GM11168 (cell line): ENCODE results near the gene TASL.
"Not testable (repeated sequence)": the region's sequence is repeated elsewhere in the genome, so short reads cannot be mapped to it uniquely, and the experiment has no call there.

Experiments used
- in situ Hi-C: fragments of 300-500 bp; cut with MboI; formaldehyde crosslinking; loops from one replicate; pipeline ENCODE4 v1.12.0; 2022; ENCODE audit warnings: low sequenced_read_pairs; ENCODE audit not compliant: unreplicated experiment

TASL gene

DNA sequence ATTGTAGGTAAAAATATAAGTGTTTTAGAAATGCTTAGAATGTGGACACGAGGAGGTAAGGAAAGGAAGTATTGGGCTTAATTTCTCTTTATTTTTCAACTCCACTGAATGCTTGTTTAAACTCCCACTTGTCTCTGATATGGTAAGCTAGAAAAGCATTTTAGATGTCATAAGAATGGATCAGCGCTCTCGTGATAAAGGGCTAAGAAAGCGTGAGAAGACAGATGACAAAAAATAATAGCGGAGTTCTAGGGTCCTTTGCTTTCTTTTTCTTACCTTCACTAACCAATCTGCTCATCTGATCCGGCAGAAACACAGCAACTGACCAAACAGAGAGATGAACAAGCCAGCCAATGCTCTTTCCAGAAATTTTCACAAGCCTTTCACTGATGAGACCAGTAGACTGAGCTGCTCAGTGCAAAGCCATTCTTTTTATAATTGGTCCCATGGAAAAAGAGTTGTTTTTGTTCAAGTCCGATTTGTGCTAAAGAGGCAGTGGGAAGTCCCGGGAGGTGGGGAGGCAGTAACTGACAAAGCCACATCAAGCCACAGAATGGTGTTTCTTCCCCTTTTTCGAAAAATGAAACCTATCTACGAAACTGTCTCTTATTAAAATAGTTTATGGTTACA is at the start of gene TASL:
TASL (minus strand) TSS at position 405 of the 630 bp plus-strand sequence. CDS start 17,411 bp downstream, outside the sequence.
- in situ Hi-C loops = no loop called here

DNA sequence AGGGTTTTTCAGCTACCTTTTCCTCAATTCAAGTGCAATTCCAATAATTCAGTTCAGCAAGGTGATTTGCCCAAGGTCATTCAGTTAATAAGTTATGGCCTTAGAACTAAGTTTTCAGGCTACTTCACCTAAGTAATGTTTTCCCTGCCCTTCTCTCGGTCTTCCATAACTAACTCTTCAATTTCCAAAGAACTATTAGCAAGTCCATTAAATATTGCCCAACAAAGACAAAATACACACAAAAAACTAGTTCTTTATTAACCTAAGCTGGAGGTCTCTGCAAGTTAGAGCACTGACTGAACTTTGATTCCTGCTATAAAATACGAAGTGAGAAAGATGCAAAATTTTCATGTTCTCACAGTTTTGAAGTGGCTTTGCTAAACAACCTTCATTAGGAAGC is 48.8 kb upstream of the TASL start:
- in situ Hi-C loops = no loop called here

DNA sequence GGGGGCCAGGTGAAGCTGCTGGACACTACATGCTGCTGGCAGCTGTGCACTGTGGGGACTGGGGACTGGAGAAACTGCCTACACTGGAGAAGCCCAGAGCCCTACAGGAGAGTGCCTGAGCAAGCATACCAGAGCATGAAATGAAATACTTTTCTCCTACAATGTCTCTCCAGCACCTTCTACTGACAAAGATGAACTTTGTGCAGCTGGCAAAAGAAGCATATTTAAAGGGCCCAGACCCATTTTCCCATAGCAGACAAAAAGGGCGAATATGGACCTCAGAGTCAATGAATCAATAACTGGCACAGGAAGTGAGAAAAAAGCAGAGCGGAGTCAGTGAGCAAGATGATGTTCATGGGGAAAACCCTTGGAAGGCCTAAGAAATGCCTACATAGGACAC is 44.8 kb upstream of the TASL start:
- in situ Hi-C loops = no loop called here

DNA sequence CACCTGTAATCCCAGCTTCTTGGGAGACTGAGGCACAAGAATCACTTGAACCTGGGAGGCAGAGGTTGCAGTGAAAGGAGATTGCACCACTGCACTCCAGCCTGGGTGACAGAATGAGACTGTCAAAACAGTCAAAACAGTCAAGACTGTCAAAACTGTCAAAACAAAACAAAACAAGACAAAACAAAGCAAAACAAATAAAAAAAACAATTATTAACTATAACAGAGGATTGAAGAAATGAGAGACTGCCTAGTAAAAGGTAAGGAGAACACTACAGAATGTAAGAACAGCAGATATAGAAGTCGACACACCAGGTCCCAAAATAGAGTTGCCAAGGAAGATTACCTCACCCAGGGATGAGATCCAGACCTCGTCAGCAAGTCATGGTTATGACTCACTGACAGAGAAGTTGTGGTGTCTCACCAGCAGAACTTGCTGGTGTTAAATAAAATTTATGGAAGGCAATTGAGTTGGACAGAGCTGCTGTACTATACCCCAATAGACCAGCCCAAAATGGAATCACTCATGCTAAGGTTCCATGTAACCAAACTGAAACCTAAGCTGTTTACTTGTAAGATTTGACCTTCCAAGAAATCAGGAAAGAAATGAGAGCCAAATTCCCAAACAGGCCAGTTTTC is 43.5 kb upstream of the TASL start:
- in situ Hi-C loops = no loop called here

DNA sequence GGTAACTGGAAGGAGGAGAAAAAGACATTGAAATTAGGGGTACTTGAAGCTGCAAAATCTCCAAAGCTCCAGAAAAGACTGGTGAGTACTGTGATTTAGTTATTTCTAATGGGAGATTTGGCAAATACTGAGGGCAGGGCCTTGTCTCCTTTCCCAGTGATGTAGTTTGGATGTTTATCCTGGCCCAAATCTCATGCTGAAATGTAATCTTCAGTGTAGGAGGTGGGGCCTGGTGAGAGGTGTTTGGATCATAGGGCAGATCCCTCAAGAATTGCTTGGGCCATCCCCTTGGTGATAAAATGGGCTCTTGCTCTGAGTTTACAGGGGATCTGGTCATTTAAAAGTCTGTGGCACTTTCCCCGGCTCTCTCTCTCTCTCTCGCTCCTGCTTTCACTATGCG is 42.6 kb upstream of the TASL start:
- in situ Hi-C loops = no loop called here

GRCh38 chrX:30618160-30618765 is 40.7 kb upstream of the TASL start:
- in situ Hi-C loops = no loop called here

DNA sequence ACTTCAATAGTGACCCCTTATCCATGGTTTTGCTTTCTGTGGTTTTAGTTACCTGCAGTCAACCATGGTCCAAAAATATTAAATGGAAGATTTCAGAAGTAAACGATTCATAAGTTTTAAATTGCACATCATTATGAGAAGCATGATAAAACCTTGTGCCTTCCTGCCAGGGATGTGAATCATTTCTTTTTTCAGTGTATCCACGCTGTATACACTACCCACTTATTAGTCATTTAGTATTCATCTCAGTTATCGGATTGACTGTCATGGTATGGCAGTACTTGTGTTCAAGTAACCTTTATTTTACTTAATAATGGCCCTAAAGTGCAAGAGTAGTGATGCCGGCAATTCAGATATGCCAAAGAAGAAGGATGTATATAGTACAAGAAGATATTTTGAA is 37.7 kb upstream of the TASL start:
- in situ Hi-C loops = no loop called here

- in situ Hi-C loops = no loop called here
Measured at GRCh38 chrX:30613721-30614120, 36.2 kb upstream of the TASL start.

GRCh38 chrX:30612250-30612655 is 34.7 kb upstream of the TASL start:
- in situ Hi-C loops = no loop called here

- in situ Hi-C loops = no loop called here
Measured at GRCh38 chrX:30610026-30610425, 32.5 kb upstream of the TASL start.

DNA sequence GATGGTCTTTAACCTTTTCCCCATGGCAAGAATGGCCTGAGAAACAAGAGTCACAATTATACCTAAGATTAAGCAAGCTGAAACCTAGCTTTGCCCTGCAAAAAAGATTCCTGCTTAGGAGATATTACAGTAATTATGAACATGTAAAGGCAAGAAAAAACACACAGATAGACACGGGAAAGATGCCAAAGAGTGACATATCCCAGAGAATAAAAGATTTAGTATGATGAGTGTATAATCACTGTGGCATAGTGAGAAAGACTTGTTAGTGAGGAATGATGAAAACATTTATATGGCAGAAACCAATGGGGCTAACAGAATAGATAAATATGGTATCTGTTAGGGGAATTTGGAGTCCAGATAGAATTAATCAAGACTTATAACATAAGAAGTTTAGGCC is 29.6 kb upstream of the TASL start:
- in situ Hi-C loops = no loop called here

DNA sequence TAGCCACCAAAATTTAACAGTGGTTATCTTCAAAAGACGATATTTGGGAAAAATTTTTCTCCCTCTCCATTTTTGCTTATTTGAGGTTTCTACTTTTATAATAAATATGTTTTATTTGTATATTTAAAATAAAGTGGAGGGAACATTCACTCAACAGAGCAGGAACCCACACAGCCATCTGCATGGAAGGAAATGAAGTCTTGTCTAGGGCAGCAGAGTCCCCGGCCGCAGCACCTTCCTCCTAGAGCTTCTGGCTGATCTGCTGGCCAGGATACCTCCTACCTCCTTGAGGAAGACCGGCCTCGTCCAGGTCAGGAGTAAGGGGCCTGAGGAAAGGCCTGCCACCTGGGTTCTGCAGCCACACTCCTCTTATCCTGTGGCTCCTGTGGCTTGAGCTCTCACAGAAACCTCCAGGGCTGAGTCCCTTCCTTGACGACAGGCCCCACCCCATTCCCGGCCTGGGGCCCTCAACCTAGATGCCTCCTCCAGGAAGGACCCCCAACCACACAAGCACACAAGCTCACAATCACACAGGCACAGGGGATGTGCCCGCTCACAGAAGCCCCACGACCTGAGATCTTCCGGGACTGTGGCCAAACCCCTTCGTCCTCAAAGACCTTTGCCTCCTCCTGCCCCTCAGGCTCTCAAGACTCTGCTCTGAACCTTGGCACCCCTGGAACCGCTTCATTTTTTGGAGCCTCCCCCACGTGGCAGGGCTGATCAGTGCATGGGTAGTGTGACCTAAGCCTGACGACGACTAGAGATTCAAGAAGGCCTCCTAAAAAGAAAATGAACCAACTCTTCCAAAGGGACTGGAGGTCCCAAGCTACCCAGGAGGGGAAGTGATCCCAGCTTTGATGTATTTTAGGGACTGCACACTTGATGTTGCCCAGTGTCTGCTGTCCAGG is 23.0 kb upstream of the TASL start:
- in situ Hi-C loops = not testable (repeated sequence)

- in situ Hi-C loops = no loop called here
Measured at GRCh38 chrX:30597216-30598012, 19.8 kb upstream of the TASL start.

DNA sequence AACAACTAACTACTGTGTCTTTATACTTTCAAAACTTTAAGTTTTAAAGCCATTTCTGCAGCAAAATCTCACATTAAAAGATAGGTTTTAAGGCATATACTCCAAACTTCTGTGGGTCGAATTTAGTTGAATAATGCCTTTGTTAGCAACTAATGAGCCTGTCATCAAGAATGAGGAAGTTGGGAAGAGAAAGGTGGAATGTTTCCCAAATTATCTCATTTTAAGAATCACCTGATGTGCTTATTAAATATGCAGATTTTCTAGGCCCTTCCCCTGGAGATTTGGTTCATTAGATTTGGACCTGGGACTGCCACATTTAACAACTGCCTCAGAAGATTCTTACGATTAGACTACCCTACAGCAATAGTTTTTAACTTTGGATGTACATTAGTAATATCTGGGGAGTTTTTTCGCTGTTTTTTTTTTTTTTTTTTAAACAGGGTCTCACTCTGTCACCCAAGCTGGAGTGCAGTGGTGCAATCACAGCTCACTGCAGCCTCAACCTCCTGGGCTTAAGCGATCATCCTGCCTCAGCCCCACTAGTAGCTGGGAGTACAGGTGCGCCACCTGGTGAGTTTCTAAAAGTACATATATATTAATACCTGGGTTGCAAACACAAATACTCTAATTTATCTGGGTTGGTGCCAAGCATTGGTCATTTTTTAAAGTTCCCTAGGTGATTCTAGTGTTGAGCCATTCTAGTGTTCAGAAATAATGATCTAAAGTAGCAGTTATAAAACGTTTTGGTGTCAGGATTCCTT is 16.1 kb upstream of the TASL start:
- in situ Hi-C loops = no loop called here

DNA sequence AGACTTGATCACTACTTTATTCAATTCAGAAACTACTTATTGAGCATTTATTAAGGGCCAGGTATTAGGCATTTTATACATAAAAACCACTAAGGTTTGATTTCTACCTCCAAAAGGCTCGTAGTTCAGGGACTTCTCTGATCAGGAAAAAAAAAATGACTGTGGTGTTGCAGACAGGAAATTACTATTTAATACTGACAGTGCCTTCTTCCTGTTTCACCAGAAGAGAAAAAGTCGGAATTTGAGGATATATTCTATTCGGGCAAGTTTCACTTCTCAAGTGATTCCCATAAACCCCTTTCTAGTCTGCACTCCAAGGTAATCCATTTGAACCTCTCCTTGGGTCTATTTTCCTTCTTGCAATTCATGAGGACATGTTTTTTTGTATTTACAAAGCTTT is 15.3 kb upstream of the TASL start:
- in situ Hi-C loops = no loop called here

DNA sequence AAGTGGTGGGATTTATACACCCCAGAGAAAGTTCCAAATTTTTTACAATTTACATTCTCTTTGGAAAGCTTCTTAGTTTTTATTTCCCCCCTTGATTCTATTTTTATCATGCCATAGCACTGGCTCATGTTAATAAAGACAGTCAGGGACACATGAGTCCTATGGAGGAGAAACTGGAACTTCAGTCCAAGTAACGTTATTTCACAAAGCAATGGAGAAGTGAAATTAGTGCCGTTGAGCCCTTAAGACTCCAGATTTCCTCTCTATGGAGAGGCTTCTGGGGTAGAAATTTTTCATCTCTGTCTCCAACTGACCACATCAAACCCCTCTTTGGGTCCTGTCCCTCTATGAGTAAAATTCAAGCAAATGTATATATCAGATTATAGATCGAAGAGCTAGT is 12.8 kb upstream of the TASL start:
- in situ Hi-C loops = no loop called here

GRCh38 chrX:30589146-30589888 is 11.8 kb upstream of the TASL start:
- in situ Hi-C loops = no loop called here

GRCh38 chrX:30586516-30586915 is 8.9 kb upstream of the TASL start:
- in situ Hi-C loops = no loop called here

DNA sequence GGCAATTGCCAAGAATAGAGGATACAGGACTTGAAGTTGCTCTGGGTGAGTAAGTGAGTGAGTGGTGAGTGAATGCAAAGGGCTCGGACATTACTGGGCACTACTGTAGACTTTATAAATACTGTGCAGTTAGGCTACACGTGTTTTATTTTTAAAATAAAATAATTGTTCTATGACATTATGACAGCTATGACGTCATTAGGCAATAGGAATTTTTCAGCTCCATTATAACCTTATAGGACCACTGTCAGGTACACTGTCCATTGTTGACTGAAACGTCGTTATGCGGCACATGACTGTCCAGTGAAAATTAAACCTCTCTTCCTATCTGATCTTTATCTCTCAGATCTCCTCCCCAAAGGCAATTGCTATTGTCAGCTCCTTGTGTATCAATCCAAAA is 5.1 kb upstream of the TASL start:
- in situ Hi-C loops = no loop called here
